ENCODE data around the gene USP47.

USP47 gene

GRCh38 chr11:11993839-11994238 is 152.1 kb downstream of the USP47 start:
- Histone ChIP-seq H3K36me3 (ENCODE audit: control insufficient read depth, insufficient read depth, low read length) (no peaks in the 10 kb centered on the region), H3K27ac (ENCODE audit: insufficient read depth, low read depth, low read length, poor library complexity, severe bottlenecking) (no peak overlapping the region), H3K4me3 (ENCODE audit: insufficient read depth, low read depth, low read length) (no peak overlapping the region), H3K4me1 (ENCODE audit: control insufficient read depth, insufficient read depth, low read length) (no peaks in the 10 kb centered on the region), H3K27me3 (ENCODE audit: control insufficient read depth, insufficient read depth, low read length, poor library complexity, severe bottlenecking) (no peaks in the 10 kb centered on the region), H3K9me3 (ENCODE audit: control insufficient read depth, low read length) (no peaks in the 10 kb centered on the region)
- 60% methylated on average over 8 of the region's 8 CpGs for WGBS, 2 experiments

- Histone ChIP-seq H3K4me1 (ENCODE audit: control insufficient read depth, insufficient read depth, low read length) (no peaks in the 10 kb centered on the region), H3K4me3 (ENCODE audit: insufficient read depth, low read depth, low read length) (no peak overlapping the region), H3K36me3 (ENCODE audit: control insufficient read depth, insufficient read depth, low read length) (no peaks in the 10 kb centered on the region), H3K27me3 (ENCODE audit: control insufficient read depth, insufficient read depth, low read length, poor library complexity, severe bottlenecking) (no peaks in the 10 kb centered on the region), H3K9me3 (ENCODE audit: control insufficient read depth, low read length) (no peaks in the 10 kb centered on the region), H3K27ac (ENCODE audit: insufficient read depth, low read depth, low read length, poor library complexity, severe bottlenecking) (no peak overlapping the region)
- WGBS, 2 experiments = 88 to 91% methylated on average over 6 of the region's 6 CpGs
These were observed 153.8 kb downstream of the USP47 start for GRCh38 chr11:11995601-11996000.

GRCh38 chr11:11996321-11997048 is 154.7 kb downstream of the USP47 start:
- 94 to 95% methylated on average over 11 of the region's 11 CpGs for WGBS, 2 experiments
- H3K27ac ChIP-seq (ENCODE audit: insufficient read depth, low read depth, low read length, poor library complexity, severe bottlenecking) = no peak overlapping the region
- no peaks in the 10 kb centered on the region for H3K4me1 ChIP-seq (ENCODE audit: control insufficient read depth, insufficient read depth, low read length)
- no peaks in the 10 kb centered on the region for H3K27me3 ChIP-seq (ENCODE audit: control insufficient read depth, insufficient read depth, low read length, poor library complexity, severe bottlenecking)
- H3K36me3 ChIP-seq (ENCODE audit: control insufficient read depth, insufficient read depth, low read length) = no peaks in the 10 kb centered on the region
- H3K9me3 ChIP-seq (ENCODE audit: control insufficient read depth, low read length) = no peaks in the 10 kb centered on the region
- no peak overlapping the region for H3K4me3 ChIP-seq (ENCODE audit: insufficient read depth, low read depth, low read length)

GRCh38 chr11:11997049-11997322 is 155.2 kb downstream of the USP47 start:
- Histone ChIP-seq H3K27me3 (ENCODE audit: control insufficient read depth, insufficient read depth, low read length, poor library complexity, severe bottlenecking) (no peaks in the 10 kb centered on the region), H3K36me3 (ENCODE audit: control insufficient read depth, insufficient read depth, low read length) (no peaks in the 10 kb centered on the region), H3K4me1 (ENCODE audit: control insufficient read depth, insufficient read depth, low read length) (no peaks in the 10 kb centered on the region), H3K27ac (ENCODE audit: insufficient read depth, low read depth, low read length, poor library complexity, severe bottlenecking) (no peak overlapping the region), H3K9me3 (ENCODE audit: control insufficient read depth, low read length) (no peaks in the 10 kb centered on the region), H3K4me3 (ENCODE audit: insufficient read depth, low read depth, low read length) (no peak overlapping the region)
- WGBS, 2 experiments = 92 to 94% methylated on average over 3 of the region's 3 CpGs

GRCh38 chr11:11998091-11998781 is 156.5 kb downstream of the USP47 start:
- WGBS, 2 experiments = 87 to 88% methylated on average over 8 of the region's 8 CpGs
- Histone ChIP-seq H3K36me3 (ENCODE audit: control insufficient read depth, insufficient read depth, low read length) (no peaks in the 10 kb centered on the region), H3K9me3 (ENCODE audit: control insufficient read depth, low read length) (no peaks in the 10 kb centered on the region), H3K4me1 (ENCODE audit: control insufficient read depth, insufficient read depth, low read length) (no peaks in the 10 kb centered on the region), H3K4me3 (ENCODE audit: insufficient read depth, low read depth, low read length) (no peak overlapping the region), H3K27me3 (ENCODE audit: control insufficient read depth, insufficient read depth, low read length, poor library complexity, severe bottlenecking) (no peaks in the 10 kb centered on the region), H3K27ac (ENCODE audit: insufficient read depth, low read depth, low read length, poor library complexity, severe bottlenecking) (no peak overlapping the region)

- Histone ChIP-seq H3K27ac (ENCODE audit: insufficient read depth, low read depth, low read length, poor library complexity, severe bottlenecking) (no peak overlapping the region), H3K4me1 (ENCODE audit: control insufficient read depth, insufficient read depth, low read length) (no peaks in the 10 kb centered on the region), H3K36me3 (ENCODE audit: control insufficient read depth, insufficient read depth, low read length) (no peaks in the 10 kb centered on the region), H3K27me3 (ENCODE audit: control insufficient read depth, insufficient read depth, low read length, poor library complexity, severe bottlenecking) (no peaks in the 10 kb centered on the region), H3K4me3 (ENCODE audit: insufficient read depth, low read depth, low read length) (no peak overlapping the region), H3K9me3 (ENCODE audit: control insufficient read depth, low read length) (no peaks in the 10 kb centered on the region)
- 92 to 95% methylated on average over 7 of the region's 7 CpGs for WGBS, 2 experiments
These were observed 159.4 kb downstream of the USP47 start for GRCh38 chr11:12001186-12001585.

- WGBS, 2 experiments = 87 to 89% methylated on average over 2 of the region's 2 CpGs
These were observed 161.6 kb downstream of the USP47 start for GRCh38 chr11:12003336-12003735.

GRCh38 chr11:12003815-12004214 is 162.0 kb downstream of the USP47 start:
- Histone ChIP-seq H3K27ac (ENCODE audit: insufficient read depth, low read depth, low read length, poor library complexity, severe bottlenecking) (no peak overlapping the region), H3K4me1 (ENCODE audit: control insufficient read depth, insufficient read depth, low read length) (no peaks in the 10 kb centered on the region), H3K9me3 (ENCODE audit: control insufficient read depth, low read length) (no peaks in the 10 kb centered on the region), H3K4me3 (ENCODE audit: insufficient read depth, low read depth, low read length) (no peak overlapping the region), H3K27me3 (ENCODE audit: control insufficient read depth, insufficient read depth, low read length, poor library complexity, severe bottlenecking) (peaks cover 24% of the 10 kb centered on the region), H3K36me3 (ENCODE audit: control insufficient read depth, insufficient read depth, low read length) (no peaks in the 10 kb centered on the region)
- WGBS, 2 experiments = 90 to 97% methylated on average over 4 of the region's 4 CpGs

More at GRCh38 chr11:12003336-12003735, 161.6 kb downstream of the USP47 start:
- H3K27me3 ChIP-seq (ENCODE audit: control insufficient read depth, insufficient read depth, low read length, poor library complexity, severe bottlenecking) = peaks cover 19% of the 10 kb centered on the region
- H3K36me3 ChIP-seq (ENCODE audit: control insufficient read depth, insufficient read depth, low read length) = no peaks in the 10 kb centered on the region
- no peaks in the 10 kb centered on the region for H3K9me3 ChIP-seq (ENCODE audit: control insufficient read depth, low read length)
- H3K4me3 ChIP-seq (ENCODE audit: insufficient read depth, low read depth, low read length) = no peak overlapping the region
- no peak overlapping the region for H3K27ac ChIP-seq (ENCODE audit: insufficient read depth, low read depth, low read length, poor library complexity, severe bottlenecking)
- H3K4me1 ChIP-seq (ENCODE audit: control insufficient read depth, insufficient read depth, low read length) = no peaks in the 10 kb centered on the region

- no peaks in the 10 kb centered on the region for H3K9me3 ChIP-seq (ENCODE audit: control insufficient read depth, low read length)
- H3K27me3 ChIP-seq (ENCODE audit: control insufficient read depth, insufficient read depth, low read length, poor library complexity, severe bottlenecking) = peaks cover 32% of the 10 kb centered on the region
- H3K27ac ChIP-seq (ENCODE audit: insufficient read depth, low read depth, low read length, poor library complexity, severe bottlenecking) = no peak overlapping the region
- H3K4me1 ChIP-seq (ENCODE audit: control insufficient read depth, insufficient read depth, low read length) = no peaks in the 10 kb centered on the region
- H3K4me3 ChIP-seq (ENCODE audit: insufficient read depth, low read depth, low read length) = no peak overlapping the region
- H3K36me3 ChIP-seq (ENCODE audit: control insufficient read depth, insufficient read depth, low read length) = no peaks in the 10 kb centered on the region
- 96 to 98% methylated on average over 4 of the region's 4 CpGs for WGBS, 2 experiments
These were observed 163.3 kb downstream of the USP47 start for GRCh38 chr11:12005061-12005460.

- Histone ChIP-seq H3K27ac (ENCODE audit: insufficient read depth, low read depth, low read length, poor library complexity, severe bottlenecking) (no peak overlapping the region), H3K4me3 (ENCODE audit: insufficient read depth, low read depth, low read length) (no peak overlapping the region), H3K36me3 (ENCODE audit: control insufficient read depth, insufficient read depth, low read length) (no peaks in the 10 kb centered on the region), H3K4me1 (ENCODE audit: control insufficient read depth, insufficient read depth, low read length) (no peaks in the 10 kb centered on the region), H3K9me3 (ENCODE audit: control insufficient read depth, low read length) (no peaks in the 10 kb centered on the region), H3K27me3 (ENCODE audit: control insufficient read depth, insufficient read depth, low read length, poor library complexity, severe bottlenecking) (peaks cover 36% of the 10 kb centered on the region)
- WGBS, 2 experiments = 95 to 96% methylated on average over 1 of the region's 1 CpG
These were observed 163.7 kb downstream of the USP47 start for GRCh38 chr11:12005476-12005875.
